K562 (cell line): Measurements from ENCODE around the gene ENOSF1. TPM values are rescaled to one million over a fixed set of nuclear protein-coding genes. Genes with fewer than 3 reads are reported as not detected.
A peak's percentile ranks its signal among the peaks of the same experiment; 100 is the strongest.

Source experiments
- AFF4 ChIP-seq: sonication (generic); formaldehyde crosslinking; IDR thresholded peaks from 2 replicates; pipeline ENCODE4 v1.8.0; 2023; ENCODE audit warnings: mild to moderate bottlenecking, missing genetic modification reagents
- ARID4B ChIP-seq: sonication (generic); formaldehyde crosslinking; IDR thresholded peaks from 2 replicates; pipeline ENCODE4 v1.8.0; 2022; ENCODE audit warnings: mild to moderate bottlenecking, missing genetic modification reagents
- CHD4 ChIP-seq: fragments of 200-600 bp; sonication (generic); IDR thresholded peaks from 3 replicates; pipeline ENCODE4 v1.6.1; 2012; ENCODE audit warnings: low read depth, mild to moderate bottlenecking, mixed read lengths, low read length, inconsistent platforms; ENCODE audit not compliant: insufficient read depth, insufficient replicate concordance, poor library complexity, severe bottlenecking
- ETV1 ChIP-seq: fragments of 450-650 bp; conservative IDR thresholded peaks from 2 replicates; pipeline ENCODE4 v1.6.1; 2016; ENCODE audit warnings: missing genetic modification characterization, control low read depth, low read depth, missing compliant biosample characterization
- GTF2E2 ChIP-seq: fragments of 200-800 bp; sonication (Bioruptor generic); IDR thresholded peaks from 2 replicates; pipeline ENCODE4 v1.6.1; 2016; ENCODE audit warnings: missing genetic modification characterization, missing compliant biosample characterization
- IRF1 ChIP-seq: sonication (generic); formaldehyde crosslinking; IDR thresholded peaks from 2 replicates; pipeline ENCODE4 v1.8.0; 2022; ENCODE audit warnings: missing genetic modification reagents, mild to moderate bottlenecking, borderline replicate concordance
- MAZ ChIP-seq, 2 experiments: fragments of 450-650 bp in 1 of 2; sonication (generic) in 1 of 2; formaldehyde crosslinking; IDR thresholded peaks in 1 of 2; conservative IDR thresholded peaks in 1 of 2; 2 replicates each; pipeline versions ENCODE4 v1.4.0 to v1.5.0; 2020; ENCODE audit warnings: mild to moderate bottlenecking in 1 of 2, missing genetic modification reagents in 1 of 2
- MLLT1 ChIP-seq, 2 experiments: fragments of 450-650 bp; IDR thresholded peaks; 2 replicates each; pipeline ENCODE4 v1.6.1; 2016
- NR2F6 ChIP-seq: fragments of 450-650 bp; formaldehyde crosslinking; IDR thresholded peaks from 2 replicates; pipeline ENCODE4 v1.4.0; 2020; ENCODE audit warnings: mild to moderate bottlenecking
- RBM14 ChIP-seq: fragments of 200-400 bp; formaldehyde crosslinking; IDR thresholded peaks from 2 replicates; pipeline ENCODE4 v1.6.1; 2018; ENCODE audit warnings: low read depth, mild to moderate bottlenecking, low read length, moderate library complexity, borderline replicate concordance; ENCODE audit not compliant: insufficient read depth
- RBM34 ChIP-seq: fragments of 200-400 bp; formaldehyde crosslinking; IDR thresholded peaks from 2 replicates; pipeline ENCODE4 v1.6.1; 2018; ENCODE audit warnings: low read length, borderline replicate concordance; ENCODE audit not compliant: insufficient read depth
- TFAP4 ChIP-seq: sonication (generic); formaldehyde crosslinking; IDR thresholded peaks from 2 replicates; pipeline ENCODE4 v1.8.0; 2022; ENCODE audit warnings: missing genetic modification reagents, mild to moderate bottlenecking, moderate library complexity, borderline replicate concordance
- ZZZ3 ChIP-seq: fragments of 450-650 bp; IDR thresholded peaks from 2 replicates; pipeline ENCODE4 v1.6.1; 2016; ENCODE audit warnings: antibody characterized with exemption, mild to moderate bottlenecking, moderate library complexity
- polyA plus RNA-seq, 8 experiments: library from polyadenylated mRNA; depleted of rRNA in 4 of 8; stranded (reverse) in 5 of 8; unstranded in 3 of 8; fragments of >200 nt; fragmentation: Nextera tagmentation in 2 of 8; fragmentation: Illumina TruSeq in 1 of 8; extraction: Ambion mirVana in 2 of 8; extraction: Trizol in 1 of 8; gene quantifications; 2 replicates each; pipeline versions ENCODE4 v1.2.1 to v1.2.3, GENCODE V29; 2011 to 2014; ENCODE audit warnings: inconsistent platforms in 1 of 8, missing spikeins in 1 of 8
- total RNA-seq, 7 experiments: library from RNA; depleted of rRNA in 6 of 7; stranded (reverse); fragments of >200 nt in 6 of 7; fragmentation: Illumina TruSeq in 2 of 7; extraction: Trizol in 2 of 7; gene quantifications; 2 replicates each; pipeline versions ENCODE4 v1.2.1 to v1.2.3, GENCODE V29; 2011 to 2021; ENCODE audit warnings: low replicate concordance in 1 of 7

ENOSF1 gene
- total and polyA plus RNA-seq, 9 of the 15 experiments (the other 6 are each of a cell fraction or from before 2014, with no cell fraction given): 15.5 to 66.4 (median 46.5) TPM

GRCh38 chr18:712401-713134 is at the start of gene ENOSF1 (continued):
- peak; percentile 40 for TF ChIP-seq CHD4
- TF ChIP-seq RBM34: no peak
- peak; percentile 69 for TF ChIP-seq ETV1 (tag)
- peak; percentile 86; the same call in 1 of the 2 replicates for TF ChIP-seq IRF1
- peak; percentile 84 for TF ChIP-seq ARID4B (CRISPR knock-in tag)
- peak in 1 of 2 experiments; percentile 33; a peak in 2 of 4 replicates for TF ChIP-seq MLLT1 (IDR thresholded peaks at IDR 0.05)
- peak; percentile 41 for TF ChIP-seq TFAP4 (CRISPR knock-in tag)
- TF ChIP-seq MAZ (CRISPR knock-in tag; conservative IDR thresholded peaks at IDR 0.05 in 1 of 2, IDR thresholded peaks at IDR 0.05 in 1 of 2): peak in 1 of 2 experiments; percentile 69; a peak in 3 of 4 replicates
- TF ChIP-seq AFF4 (CRISPR knock-in tag): peak; percentile 86; the same call in 1 of the 2 replicates
- TF ChIP-seq ZZZ3: no peak
- no peak for TF ChIP-seq NR2F6 (CRISPR knock-in tag)
- TF ChIP-seq RBM14: 0 out of 2 replicates have a peak, but pooled peaks have one; percentile 40
- no peak for TF ChIP-seq GTF2E2
